Left renal pelvis (tissue), 4 donors: ENCODE data around the gene PASD1. TPM values are rescaled to one million over a fixed set of nuclear protein-coding genes. Genes with fewer than 3 reads are reported as not detected.
"Not testable (repeated sequence)": the region's sequence is repeated elsewhere in the genome, so short reads cannot be mapped to it uniquely, and the experiment has no call there.

Source experiments
- DNase-seq, 4 donors: peaks; one replicate each; pipeline ENCODE4 v3.0.0-alpha.2; 2013; ENCODE audit warnings: low read depth in 4 of 4, low spot score in 3 of 4
- polyA plus RNA-seq, 4 donors: library from polyadenylated mRNA; unstranded; fragments of 120-200 nt; gene quantifications; one replicate each; pipeline ENCODE4 v1.2.1, GENCODE V29; 2013; ENCODE audit not compliant: insufficient read length in 4 of 4

Gene PASD1, protein sequence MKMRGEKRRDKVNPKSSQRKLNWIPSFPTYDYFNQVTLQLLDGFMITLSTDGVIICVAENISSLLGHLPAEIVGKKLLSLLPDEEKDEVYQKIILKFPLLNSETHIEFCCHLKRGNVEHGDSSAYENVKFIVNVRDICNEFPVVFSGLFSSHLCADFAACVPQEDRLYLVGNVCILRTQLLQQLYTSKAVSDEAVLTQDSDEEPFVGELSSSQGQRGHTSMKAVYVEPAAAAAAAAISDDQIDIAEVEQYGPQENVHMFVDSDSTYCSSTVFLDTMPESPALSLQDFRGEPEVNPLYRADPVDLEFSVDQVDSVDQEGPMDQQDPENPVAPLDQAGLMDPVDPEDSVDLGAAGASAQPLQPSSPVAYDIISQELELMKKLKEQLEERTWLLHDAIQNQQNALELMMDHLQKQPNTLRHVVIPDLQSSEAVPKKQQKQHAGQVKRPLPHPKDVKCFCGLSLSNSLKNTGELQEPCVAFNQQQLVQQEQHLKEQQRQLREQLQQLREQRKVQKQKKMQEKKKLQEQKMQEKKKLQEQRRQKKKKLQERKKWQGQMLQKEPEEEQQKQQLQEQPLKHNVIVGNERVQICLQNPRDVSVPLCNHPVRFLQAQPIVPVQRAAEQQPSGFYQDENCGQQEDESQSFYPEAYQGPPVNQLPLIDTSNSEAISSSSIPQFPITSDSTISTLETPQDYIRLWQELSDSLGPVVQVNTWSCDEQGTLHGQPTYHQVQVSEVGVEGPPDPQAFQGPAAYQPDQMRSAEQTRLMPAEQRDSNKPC
- not detected for polyA plus RNA-seq

- no peak for DNase-seq
These were observed at the start of gene PASD1 for GRCh38 chrX:151563449-151563848. Gene PASD1 (plus strand): TSS chrX:151563675. CDS start chrX:151601554, 37,879 bp downstream.

DNA sequence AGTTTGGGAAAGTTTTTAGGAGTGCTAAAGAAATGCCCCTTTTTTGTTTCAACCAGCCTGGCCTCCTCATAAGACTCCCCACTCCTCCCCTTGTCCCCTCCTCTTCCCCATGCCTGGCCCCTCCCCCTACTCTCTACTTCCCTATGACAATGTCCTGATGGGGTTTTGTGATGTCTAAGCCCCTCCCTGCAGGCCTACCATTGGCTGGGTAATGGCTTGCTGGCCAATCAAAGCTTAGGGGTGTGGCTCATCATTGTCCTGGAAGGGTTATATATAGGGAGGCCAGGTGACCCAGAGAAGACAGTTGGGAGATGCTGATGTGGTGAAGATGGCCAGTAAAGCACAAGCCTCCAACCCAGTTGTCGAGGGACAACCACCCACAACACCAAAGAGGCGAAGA lies 48.2 kb upstream of the PASD1 start:
- no peak for DNase-seq

- no peak for DNase-seq
These were observed 46.8 kb upstream of the PASD1 start for GRCh38 chrX:151516538-151517187.

- DNase-seq, result no peak
These were observed 46.1 kb upstream of the PASD1 start for GRCh38 chrX:151517421-151517820.

- no peak for DNase-seq
These were observed 40.1 kb upstream of the PASD1 start for GRCh38 chrX:151523351-151523750.

GRCh38 chrX:151536571-151536970 lies 26.9 kb upstream of the PASD1 start:
- DNase-seq, result no peak

DNA sequence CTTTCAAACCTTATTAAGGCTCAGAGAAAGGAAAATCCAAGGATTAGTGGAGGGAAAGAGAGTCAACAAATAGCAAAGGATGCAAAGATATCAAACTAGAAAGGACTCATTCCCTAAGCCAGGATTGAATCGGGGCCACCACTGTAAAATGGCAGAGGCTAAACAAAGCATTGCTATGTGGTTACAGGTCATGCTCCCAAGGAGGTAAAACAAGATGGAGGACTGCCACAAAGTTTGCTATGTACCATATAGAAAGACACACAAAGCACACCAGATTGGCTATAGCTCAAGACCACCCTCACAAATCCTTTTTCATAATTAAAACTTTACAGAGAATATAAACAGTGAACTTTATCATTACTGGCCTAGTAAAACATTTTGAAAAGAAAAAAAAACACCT lies 25.9 kb upstream of the PASD1 start:
- no peak for DNase-seq

DNA sequence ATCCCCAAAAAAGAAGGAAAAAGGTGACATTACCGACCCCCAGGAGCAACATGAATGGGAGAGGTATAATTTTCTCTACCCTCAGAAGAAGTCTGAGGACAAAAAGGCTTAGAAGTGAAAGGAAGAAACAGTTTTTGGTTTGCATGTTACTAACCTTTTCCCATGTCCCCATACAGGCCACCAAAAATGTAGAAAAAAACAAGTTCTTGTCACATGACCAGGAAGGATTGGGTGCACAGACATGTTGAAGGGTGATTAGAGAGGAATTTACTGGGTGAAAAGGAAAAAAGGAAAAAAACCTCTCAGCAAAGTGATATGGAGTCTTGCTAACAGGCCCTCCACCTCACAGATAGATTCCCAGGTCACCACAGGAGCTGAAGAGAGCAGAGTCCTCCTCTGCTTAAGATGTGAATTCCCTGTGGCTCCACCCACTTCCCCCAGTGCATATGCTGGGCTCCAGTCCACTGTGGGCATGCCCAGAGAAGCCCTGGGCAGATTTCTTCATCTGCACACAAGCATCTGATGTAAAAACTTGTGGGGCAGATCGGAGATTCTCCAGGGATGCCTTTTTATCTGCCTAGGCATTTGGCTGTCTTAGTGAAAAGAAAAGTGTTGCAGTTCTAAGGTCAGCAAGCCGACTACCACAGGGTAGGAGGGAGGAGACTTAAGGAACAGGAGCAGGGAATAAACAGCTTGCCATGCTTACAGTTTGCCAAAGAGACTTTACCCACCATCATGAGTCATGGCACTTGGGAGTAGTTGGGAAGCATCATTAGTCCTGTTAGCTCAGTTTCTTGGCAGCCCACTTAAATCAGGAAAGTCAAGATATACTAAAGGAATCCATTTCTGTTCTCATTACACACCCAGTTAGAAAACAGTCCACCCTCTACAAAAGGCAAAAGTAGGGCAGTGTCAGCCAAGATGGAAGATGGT lies 25.0 kb upstream of the PASD1 start:
- DNase-seq, result no peak

- DNase-seq, result no peak
These were observed 19.8 kb upstream of the PASD1 start for GRCh38 chrX:151543706-151544105.

GRCh38 chrX:151546226-151546625 lies 17.2 kb upstream of the PASD1 start:
- not testable (repeated sequence) for DNase-seq

DNA sequence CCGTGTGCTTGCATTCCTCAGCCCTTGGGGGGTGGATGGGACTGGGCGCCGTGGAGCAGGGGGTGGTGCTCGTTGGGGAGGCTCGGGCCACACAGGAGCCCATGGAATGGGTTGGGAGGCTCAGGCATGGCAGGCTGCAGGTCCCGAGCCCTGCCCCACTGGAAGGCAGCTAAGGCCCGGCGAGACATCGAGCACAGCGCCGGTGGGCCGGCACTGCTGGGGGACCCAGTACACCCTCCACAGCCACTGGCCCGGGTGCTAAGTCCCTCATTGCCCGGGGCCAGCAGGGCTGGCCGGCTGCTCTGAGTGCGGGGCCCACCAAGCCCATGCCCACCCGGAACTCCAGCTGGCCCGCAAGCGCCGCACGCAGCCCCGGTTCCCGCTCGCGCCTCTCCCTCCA lies 12.3 kb upstream of the PASD1 start:
- DNase-seq, result not testable (repeated sequence)

DNA sequence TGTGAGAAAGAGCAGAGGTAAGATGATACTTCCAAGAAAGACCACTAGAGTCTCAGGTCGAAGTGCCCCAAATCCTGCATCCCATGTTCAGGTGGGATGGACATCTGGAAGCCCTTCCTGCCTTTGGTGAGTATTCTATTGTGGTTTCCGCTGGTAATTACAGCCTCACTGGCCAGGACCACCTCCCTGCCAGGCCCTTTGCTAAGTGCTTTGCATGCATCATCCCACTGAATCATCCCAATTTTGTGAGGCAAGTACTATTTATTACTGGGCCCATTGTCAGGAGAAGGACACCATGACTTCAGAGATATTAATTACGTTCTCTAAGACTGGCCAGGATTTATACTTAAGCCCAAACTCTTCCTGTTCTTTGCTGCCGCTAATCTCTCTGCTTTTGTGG lies 10.7 kb upstream of the PASD1 start:
- no peak for DNase-seq

DNA sequence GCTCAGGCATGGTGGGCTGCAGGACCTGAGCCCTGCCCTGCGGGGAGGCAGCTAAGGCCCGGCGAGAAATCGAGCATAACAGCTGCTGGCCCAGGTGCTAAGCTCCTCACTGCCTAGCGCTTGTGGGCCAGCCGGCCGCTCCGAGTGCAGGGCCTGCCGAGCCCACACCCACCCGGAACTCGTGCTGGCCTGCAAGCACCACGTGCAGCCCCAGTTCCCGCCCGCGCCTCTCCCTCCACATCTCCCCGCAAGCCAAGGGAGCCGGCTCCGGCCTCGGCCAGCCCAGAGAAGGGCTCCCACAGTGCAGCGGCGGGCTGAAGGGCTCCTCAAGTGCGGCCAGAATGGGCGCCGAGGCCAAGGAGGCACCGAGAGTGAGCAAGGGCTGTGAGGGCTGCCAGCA lies 8.2 kb upstream of the PASD1 start:
- DNase-seq, result not testable (repeated sequence)

DNA sequence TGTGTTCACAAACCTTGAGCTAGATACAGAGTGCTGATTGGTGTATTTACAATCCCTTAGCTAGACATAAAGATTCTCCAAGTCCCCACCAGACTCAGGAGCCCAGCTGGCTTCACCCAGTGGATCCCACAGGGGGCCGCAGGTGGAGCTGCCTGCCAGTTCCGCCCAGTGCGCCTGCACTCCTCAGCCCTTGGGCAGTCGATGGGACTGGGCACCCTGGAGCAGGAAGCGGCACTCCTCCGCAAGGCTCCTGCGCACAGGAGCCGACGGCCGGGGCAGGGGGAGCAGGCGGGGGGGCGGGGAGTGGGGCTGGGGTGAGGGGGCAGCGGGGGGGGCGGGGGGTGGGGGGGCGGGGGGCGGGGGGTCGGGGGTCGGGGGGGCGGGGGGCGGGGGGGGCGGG lies 990 bp upstream of the PASD1 start:
- DNase-seq, result not testable (repeated sequence)

GRCh38 chrX:151563003-151563402 lies 472 bp upstream of the PASD1 start:
- not testable (repeated sequence) for DNase-seq

DNA sequence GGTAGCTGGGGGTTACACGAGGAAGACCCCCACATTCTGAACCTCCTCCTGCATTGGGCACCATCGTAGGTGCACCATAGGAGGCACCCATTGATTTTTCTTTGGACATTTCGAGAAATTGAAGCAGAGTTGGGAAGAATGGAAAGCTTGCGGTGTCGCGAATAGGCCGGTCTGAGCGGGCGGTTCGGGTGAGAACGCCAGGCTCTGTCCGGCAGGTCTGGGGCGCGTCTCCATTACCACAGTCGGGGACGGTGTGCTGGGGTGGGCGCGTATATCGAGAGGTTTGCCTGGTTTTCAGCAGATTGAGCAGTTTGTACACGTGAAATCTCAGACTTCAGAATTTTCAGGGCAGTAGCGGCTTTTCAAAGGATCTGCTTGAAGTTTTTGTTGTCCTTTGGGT lies 560 bp downstream of the PASD1 start:
- DNase-seq, result no peak

DNA sequence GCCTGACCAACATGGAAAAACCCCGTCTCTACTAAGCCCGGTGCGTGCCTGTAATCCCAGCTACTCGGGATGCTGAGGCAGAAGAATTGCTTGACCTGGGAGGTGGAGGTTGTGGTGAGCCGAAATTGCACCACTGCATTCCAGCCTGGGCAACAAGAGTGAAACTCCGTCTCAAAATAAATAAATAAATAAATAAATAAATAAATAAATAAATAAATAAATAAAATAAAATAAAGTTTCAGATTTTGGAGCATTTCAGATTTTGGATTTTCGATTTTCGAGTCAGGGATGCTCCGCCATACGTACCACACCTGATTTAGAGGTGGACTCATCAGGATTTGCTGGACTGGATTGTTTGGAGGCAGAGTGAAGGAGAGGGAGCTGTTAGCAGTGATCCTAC lies 3.4 kb downstream of the PASD1 start:
- DNase-seq, result not testable (repeated sequence)

- DNase-seq, result no peak
These were observed 7.1 kb downstream of the PASD1 start for GRCh38 chrX:151570561-151570960.

DNA sequence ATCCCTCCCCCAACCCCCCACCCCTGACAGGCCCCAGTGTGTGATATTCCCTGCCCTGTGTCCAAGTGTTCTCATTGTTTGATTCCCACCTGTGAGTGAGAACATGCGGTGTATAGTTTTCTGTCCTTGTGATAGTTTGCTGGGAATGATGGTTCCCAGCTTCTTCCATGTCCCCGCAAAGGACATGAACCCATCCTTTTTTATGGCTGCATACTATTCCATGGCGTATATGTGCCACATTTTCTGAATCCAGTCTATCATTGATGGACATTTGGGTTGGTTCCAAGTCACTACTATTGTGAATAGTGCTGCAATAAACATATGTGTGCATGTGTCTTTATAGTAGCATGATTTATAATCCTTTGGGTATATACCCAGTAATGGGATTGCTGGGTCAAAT lies 29.9 kb downstream of the PASD1 start:
- not testable (repeated sequence) for DNase-seq

DNA sequence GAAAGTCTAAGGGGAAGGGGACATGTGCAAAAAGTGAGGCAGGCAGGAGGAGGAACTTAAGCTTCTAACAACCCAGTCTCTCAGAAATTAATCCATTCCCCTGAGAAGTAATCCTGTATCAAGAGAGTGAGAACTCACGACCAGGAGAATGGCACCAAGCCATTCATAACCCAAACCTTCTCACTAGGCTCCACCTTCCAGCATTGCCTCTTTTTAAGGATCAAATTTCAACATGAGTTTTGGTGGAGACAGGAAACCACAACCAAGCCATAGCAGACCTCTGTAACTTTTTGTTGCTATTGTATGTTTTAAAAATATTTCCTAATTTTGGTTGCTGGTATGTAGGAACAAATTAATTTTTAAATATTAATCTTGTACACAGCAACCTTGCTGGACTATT lies 32.8 kb downstream of the PASD1 start:
- no peak for DNase-seq
